MCF 10A (cell line): ENCODE data around the gene GPHN. TPM values are rescaled to one million over a fixed set of nuclear protein-coding genes. Genes with fewer than 3 reads are reported as not detected.

Source experiments
- BruUV-seq: library from RNA; stranded (reverse); fragments of 400-500 nt; replicated peaks from 2 replicates; lab custom pipeline; 2021; lab: Mats Ljungman, UMichigan
- CTCF ChIA-PET: fragments of 300-600 bp; sonication (Branson Sonifier 250); formaldehyde crosslinking; extraction: SDS; loops from one replicate; lab custom pipeline; 2021; ENCODE audit warnings: antibody characterized with exemption, inconsistent platforms; lab: Yijun Ruan, JAX
- POLR2A ChIA-PET: fragments of 300-600, 350-650 bp; sonication (Branson Sonifier 250); formaldehyde crosslinking; extraction: SDS; loops from one replicate; lab custom pipeline; 2020; ENCODE audit warnings: antibody characterized with exemption, inconsistent platforms; lab: Yijun Ruan, JAX
- DNase-seq: peaks from one replicate; pipeline ENCODE4 v3.0.0-alpha.2; 2018; ENCODE audit not compliant: unreplicated experiment
- H3K27ac Mint-ChIP-seq: one replicate; pipeline ENCODE4 v1.8.0; 2022; ENCODE audit warnings: mild to moderate bottlenecking, low read depth, mixed read lengths; ENCODE audit not compliant: unreplicated experiment
- H3K27me3 Mint-ChIP-seq: one replicate; pipeline ENCODE4 v1.8.0; 2022; ENCODE audit warnings: mixed read lengths; ENCODE audit not compliant: insufficient read depth, unreplicated experiment
- H3K36me3 Mint-ChIP-seq: one replicate; pipeline ENCODE4 v1.8.0; 2022; ENCODE audit warnings: mild to moderate bottlenecking, moderate library complexity, mixed read lengths; ENCODE audit not compliant: insufficient read depth, unreplicated experiment
- H3K4me1 Mint-ChIP-seq: one replicate; pipeline ENCODE4 v1.8.0; 2022; ENCODE audit warnings: mixed read lengths; ENCODE audit not compliant: insufficient read depth, unreplicated experiment
- H3K4me3 Mint-ChIP-seq: one replicate; pipeline ENCODE4 v1.8.0; 2022; ENCODE audit warnings: mild to moderate bottlenecking, moderate library complexity, mixed read lengths; ENCODE audit not compliant: unreplicated experiment
- H3K9me3 Mint-ChIP-seq: one replicate; pipeline ENCODE4 v1.8.0; 2022; ENCODE audit warnings: mixed read lengths; ENCODE audit not compliant: unreplicated experiment
- CTCF ChIP-seq: fragments of 200-600 bp; IDR thresholded peaks from one replicate; pipeline ENCODE4 v1.8.0; 2022; ENCODE audit warnings: antibody characterized with exemption, mild to moderate bottlenecking; ENCODE audit not compliant: unreplicated experiment
- intact Hi-C: fragments of 100-400 bp; cut with micrococcal nuclease; formaldehyde crosslinking; loops from 2 replicates; pipeline ENCODE4 v1.14.1; 2022
- total RNA-seq: library from RNA; stranded (reverse); gene quantifications from 2 replicates; pipeline ENCODE4 v1.2.3, GENCODE V29; 2022

GPHN gene
- total RNA-seq, 1 experiment from 2014 or later = 26.8 TPM

GRCh38 chr14:66503532-66503931 is 4.4 kb upstream of the GPHN start:
- BruUV-seq = no TSS peak
- no peak for TF ChIP-seq CTCF
- Mint-ChIP-seq H3K4me1 (peaks cover 10% of the 10 kb centered on the region), H3K27me3 (no peaks in the 10 kb centered on the region), H3K27ac (peak overlapping the region; percentile 55), H3K9me3 (no peaks in the 10 kb centered on the region), H3K4me3 (no peak overlapping the region), H3K36me3 (peaks cover 6% of the 10 kb centered on the region)
- ChIA-PET POLR2A (interaction anchor here (0.6 to 2.0 kb wide), 4 partner anchors 11 to 22 kb away, joined by 3 to 7 read pairs (median 4); no protein-coding TSS in a partner anchor), CTCF (interaction anchor here (0.6 to 1.4 kb wide), 3 partner anchors 102 to 1278 kb away, joined by 3 to 4 read pairs (median 3); no protein-coding TSS in a partner anchor)
- intact Hi-C loops = no loop called here
- peak; percentile 54 for DNase-seq

GRCh38 chr14:66507181-66507721 is 696 bp upstream of the GPHN start:
- BruUV-seq = TSS peak; percentile 69
- H3K4me1 Mint-ChIP-seq = peaks cover 22% of the 10 kb centered on the region
- peak overlapping the region; percentile 78 for H3K4me3 Mint-ChIP-seq
- H3K36me3 Mint-ChIP-seq = peaks cover 6% of the 10 kb centered on the region
- CTCF ChIA-PET = interaction anchor here (0.9 to 3.4 kb wide), 5 partner anchors 8 to 90 kb away, joined by 3 to 14 read pairs (median 4); no protein-coding TSS in a partner anchor
- H3K27me3 Mint-ChIP-seq = no peaks in the 10 kb centered on the region
- H3K27ac Mint-ChIP-seq = peak overlapping the region; percentile 88
- POLR2A ChIA-PET = interaction anchor here (0.6 to 2.4 kb wide), 17 partner anchors 10 to 1405 kb away, joined by 3 to 30 read pairs (median 5); partner anchors contain the start of genes ATP6V1D, EIF2S1, MAX and PALS1
- H3K9me3 Mint-ChIP-seq = no peaks in the 10 kb centered on the region
- TF ChIP-seq CTCF = no peak
- intact Hi-C loops = loop anchor here (1.0 to 5.0 kb wide), 2 partner anchors 12 to 735 kb away; partner anchors contain the start of gene PALS1
- DNase-seq = no peak

DNA sequence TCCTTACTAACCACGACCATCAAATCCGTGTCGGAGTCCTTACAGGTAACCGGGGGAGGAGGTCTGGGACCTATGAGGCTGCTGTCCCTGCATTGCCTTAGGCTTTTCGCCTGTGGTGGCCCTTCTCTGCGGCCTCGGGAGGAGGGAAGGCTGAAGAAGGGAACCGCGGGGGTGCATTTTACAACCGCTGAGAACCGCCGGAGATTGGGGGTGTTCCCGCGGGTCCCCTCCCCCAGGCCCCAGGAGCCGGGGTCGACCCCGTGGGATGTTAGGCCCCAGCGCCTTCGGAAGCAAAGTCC is 549 bp downstream of the GPHN start:
- ChIA-PET CTCF (interaction anchor here (0.7 to 3.4 kb wide), 3 partner anchors 11 to 774 kb away, joined by 3 to 14 read pairs (median 5); no protein-coding TSS in a partner anchor), POLR2A (interaction anchor here (0.6 to 2.4 kb wide), 14 partner anchors 9 to 1406 kb away, joined by 3 to 30 read pairs (median 4); partner anchors contain the start of genes ATP6V1D, EIF2S1, MAX and PALS1)
- peak overlapping the region; percentile 78 for H3K4me3 Mint-ChIP-seq
- no peak for TF ChIP-seq CTCF
- no peaks in the 10 kb centered on the region for H3K27me3 Mint-ChIP-seq
- no peaks in the 10 kb centered on the region for H3K36me3 Mint-ChIP-seq
- peak overlapping the region; percentile 88 for H3K27ac Mint-ChIP-seq
- H3K4me1 Mint-ChIP-seq = peaks cover 18% of the 10 kb centered on the region
- no peak for DNase-seq
- intact Hi-C loops = loop anchor here (5.0 kb wide), 1 partner anchor 734 kb away; the partner anchor contains the start of gene PALS1
- no TSS peak for BruUV-seq
- H3K9me3 Mint-ChIP-seq = no peaks in the 10 kb centered on the region
